Naive B cell (primary cell): Measurements from ENCODE around the gene SPI1. TPM values are rescaled to one million over a fixed set of nuclear protein-coding genes. Genes with fewer than 3 reads are reported as not detected.

Source experiments
- ATAC-seq, 2 donors: fragments of 150-1000 bp; cut with Tn5 transposase; 2 replicates each; pipeline ENCODE4 v1.10.0; 2021; ENCODE audit warnings: low read depth in 2 of 2, mild to moderate bottlenecking in 2 of 2, moderate library complexity in 2 of 2
- DNase-seq: peaks from one replicate; pipeline ENCODE4 v3.0.0; 2022
- H3K27ac Mint-ChIP-seq, 6 donors: one replicate each; pipeline ENCODE4 v1.8.0; 2020 to 2022; ENCODE audit warnings: mild to moderate bottlenecking in 6 of 6, mixed read lengths in 6 of 6, moderate library complexity in 5 of 6, inconsistent platforms in 2 of 6
- H3K27me3 Mint-ChIP-seq, 3 donors: one replicate each; pipeline ENCODE4 v1.8.0; 2021 to 2022; ENCODE audit warnings: mixed read lengths in 3 of 3, mild to moderate bottlenecking in 1 of 3
- H3K36me3 Mint-ChIP-seq, 2 donors: one replicate each; pipeline ENCODE4 v1.8.0; 2020 to 2022; ENCODE audit warnings: mixed read lengths in 2 of 2, inconsistent platforms in 1 of 2, mild to moderate bottlenecking in 1 of 2
- H3K4me1 Mint-ChIP-seq, 3 donors: one replicate each; pipeline ENCODE4 v1.8.0; 2020 to 2022; ENCODE audit warnings: mixed read lengths in 3 of 3, inconsistent platforms in 1 of 3, mild to moderate bottlenecking in 1 of 3, moderate library complexity in 1 of 3
- H3K4me3 Mint-ChIP-seq, 8 donors: one replicate each; pipeline ENCODE4 v1.8.0; 2020 to 2022; ENCODE audit warnings: mild to moderate bottlenecking in 8 of 8, mixed read lengths in 8 of 8, moderate library complexity in 8 of 8, inconsistent platforms in 2 of 8
- H3K9me3 Mint-ChIP-seq, 7 donors: one replicate each; pipeline ENCODE4 v1.8.0; 2020 to 2022; ENCODE audit warnings: mixed read lengths in 7 of 7, mild to moderate bottlenecking in 5 of 7, inconsistent platforms in 2 of 7, moderate library complexity in 1 of 7
- polyA plus RNA-seq, 6 donors: library from polyadenylated mRNA; unstranded; fragments of 300-500 nt; fragmentation: Illumina TruSeq; gene quantifications; one replicate each; pipeline ENCODE4 v1.2.3, GENCODE V29; 2021; ENCODE audit warnings: low read depth in 6 of 6

Gene SPI1
- polyA plus RNA-seq, 6 donors from 2014 or later: 42.8 to 74.6 (median 51.7) TPM

- H3K4me1 Mint-ChIP-seq: peaks cover 0 to 8% (median 7%) of the 10 kb centered on the region in 3 donors
- no peak overlapping the region for H3K27ac Mint-ChIP-seq
- ATAC-seq (no peak), DNase-seq (no peak)
- no peaks in the 10 kb centered on the region for H3K27me3 Mint-ChIP-seq
- H3K4me3 Mint-ChIP-seq: no peak overlapping the region
- H3K9me3 Mint-ChIP-seq: no peaks in the 10 kb centered on the region
- H3K36me3 Mint-ChIP-seq: no peaks in the 10 kb centered on the region
Observed at GRCh38 chr11:47333526-47333845, 44.9 kb downstream of the SPI1 start.

- Mint-ChIP-seq H3K4me3 (no peak overlapping the region), H3K4me1 (peaks cover 0 to 12% (median 7%) of the 10 kb centered on the region in 3 donors), H3K9me3 (no peaks in the 10 kb centered on the region), H3K27ac (peak overlapping the region in 1 of 6 donors; percentile 22), H3K36me3 (peaks cover 0 to under 1% of the 10 kb centered on the region in 2 donors), H3K27me3 (no peaks in the 10 kb centered on the region)
- no peak for DNase-seq
- ATAC-seq: no peak
Observed at GRCh38 chr11:47332791-47333525, 45.4 kb downstream of the SPI1 start.

GRCh38 chr11:47332303-47332711, 46.0 kb downstream of the SPI1 start:
- Mint-ChIP-seq H3K9me3 (no peaks in the 10 kb centered on the region), H3K27me3 (no peaks in the 10 kb centered on the region), H3K27ac (peak overlapping the region in 2 of 6 donors; percentile 41 to 53), H3K36me3 (peaks cover 0 to 7% of the 10 kb centered on the region in 2 donors), H3K4me1 (peaks cover 0 to 16% (median 12%) of the 10 kb centered on the region in 3 donors), H3K4me3 (no peak overlapping the region)
- DNase-seq (no peak), ATAC-seq (no peak)

GRCh38 chr11:47331454-47332302, 46.7 kb downstream of the SPI1 start:
- ATAC-seq (no peak), DNase-seq (no peak)
- H3K36me3 Mint-ChIP-seq: peaks cover 0 to 13% of the 10 kb centered on the region in 2 donors
- no peak overlapping the region for H3K4me3 Mint-ChIP-seq
- no peaks in the 10 kb centered on the region for H3K9me3 Mint-ChIP-seq
- no peaks in the 10 kb centered on the region for H3K27me3 Mint-ChIP-seq
- peak overlapping the region in 2 of 6 donors; percentile 41 to 53 for H3K27ac Mint-ChIP-seq
- peaks cover 0 to 17% (median 12%) of the 10 kb centered on the region in 3 donors for H3K4me1 Mint-ChIP-seq

- DNase-seq (no peak), ATAC-seq (no peak)
- no peaks in the 10 kb centered on the region for H3K27me3 Mint-ChIP-seq
- no peaks in the 10 kb centered on the region for H3K9me3 Mint-ChIP-seq
- peak overlapping the region in 3 of 6 donors; percentile 32 to 79 (median 70) for H3K27ac Mint-ChIP-seq
- H3K4me3 Mint-ChIP-seq: peak overlapping the region in 1 of 8 donors; percentile 74
- peaks cover under 1 to 20% of the 10 kb centered on the region in 2 donors for H3K36me3 Mint-ChIP-seq
- peaks cover 0 to 19% (median 12%) of the 10 kb centered on the region in 3 donors for H3K4me1 Mint-ChIP-seq
Observed at GRCh38 chr11:47329987-47330931, 48.1 kb downstream of the SPI1 start.

- Mint-ChIP-seq H3K4me3 (no peak overlapping the region), H3K4me1 (peaks cover 0 to 19% (median 16%) of the 10 kb centered on the region in 3 donors), H3K27me3 (no peaks in the 10 kb centered on the region), H3K9me3 (no peaks in the 10 kb centered on the region), H3K27ac (peak overlapping the region in 3 of 6 donors; percentile 30 to 81 (median 61)), H3K36me3 (peaks cover 7 to 27% of the 10 kb centered on the region in 2 donors)
- ATAC-seq (no peak), DNase-seq (no peak)
Observed at GRCh38 chr11:47329431-47329986, 48.8 kb downstream of the SPI1 start.

GRCh38 chr11:47328449-47329390, 49.6 kb downstream of the SPI1 start:
- H3K9me3 Mint-ChIP-seq: no peaks in the 10 kb centered on the region
- no peaks in the 10 kb centered on the region for H3K27me3 Mint-ChIP-seq
- peaks cover 0 to 19% (median 16%) of the 10 kb centered on the region in 3 donors for H3K4me1 Mint-ChIP-seq
- ATAC-seq: peak; percentile 61 to 71
- peaks cover 7 to 27% of the 10 kb centered on the region in 2 donors for H3K36me3 Mint-ChIP-seq
- peak; percentile 14 for DNase-seq
- peak overlapping the region in 1 of 8 donors; percentile 20 for H3K4me3 Mint-ChIP-seq
- peak overlapping the region in 5 of 6 donors; percentile 61 to 81 (median 78) for H3K27ac Mint-ChIP-seq

- Mint-ChIP-seq H3K4me1 (peaks cover 0 to 19% (median 16%) of the 10 kb centered on the region in 3 donors), H3K9me3 (no peaks in the 10 kb centered on the region), H3K27ac (peak overlapping the region in 3 of 6 donors; percentile 13 to 90 (median 55)), H3K36me3 (peaks cover 7 to 27% of the 10 kb centered on the region in 2 donors), H3K4me3 (no peak overlapping the region), H3K27me3 (no peaks in the 10 kb centered on the region)
- no peak for DNase-seq
- ATAC-seq: no peak
Observed at GRCh38 chr11:47327949-47328348, 50.4 kb downstream of the SPI1 start.

GRCh38 chr11:47327025-47327424, 51.3 kb downstream of the SPI1 start:
- H3K27ac Mint-ChIP-seq: peak overlapping the region in 4 of 6 donors; percentile 51 to 63 (median 58)

GRCh38 chr11:47326198-47326597, 52.1 kb downstream of the SPI1 start:
- DNase-seq: no peak
- Mint-ChIP-seq H3K27ac (peak overlapping the region in 4 of 6 donors; percentile 55 to 88 (median 80)), H3K9me3 (no peaks in the 10 kb centered on the region), H3K4me1 (peaks cover 0 to 19% (median 16%) of the 10 kb centered on the region in 3 donors), H3K36me3 (peaks cover 7 to 34% of the 10 kb centered on the region in 2 donors), H3K27me3 (no peaks in the 10 kb centered on the region), H3K4me3 (no peak overlapping the region)
- ATAC-seq: no peak

More at GRCh38 chr11:47327025-47327424, 51.3 kb downstream of the SPI1 start:
- peaks cover 0 to 19% (median 16%) of the 10 kb centered on the region in 3 donors for H3K4me1 Mint-ChIP-seq
- no peak overlapping the region for H3K4me3 Mint-ChIP-seq
- DNase-seq (no peak), ATAC-seq (no peak)
- no peaks in the 10 kb centered on the region for H3K27me3 Mint-ChIP-seq
- H3K9me3 Mint-ChIP-seq: no peaks in the 10 kb centered on the region
- peaks cover 7 to 27% of the 10 kb centered on the region in 2 donors for H3K36me3 Mint-ChIP-seq

- ATAC-seq: no peak
- Mint-ChIP-seq H3K27me3 (no peaks in the 10 kb centered on the region), H3K4me3 (no peak overlapping the region), H3K4me1 (peaks cover 0 to 19% (median 16%) of the 10 kb centered on the region in 3 donors), H3K9me3 (no peaks in the 10 kb centered on the region), H3K36me3 (peaks cover 7 to 35% of the 10 kb centered on the region in 2 donors), H3K27ac (peak overlapping the region in 3 of 6 donors; percentile 24 to 94 (median 84))
- no peak for DNase-seq
Observed at GRCh38 chr11:47325271-47326041, 52.9 kb downstream of the SPI1 start.
